HG02885 (cell line): ENCODE data around the gene C2orf78.
"Not testable (repeated sequence)": the region's sequence is repeated elsewhere in the genome, so short reads cannot be mapped to it uniquely, and the experiment has no call there.

ENCODE experiments used
- ATAC-seq: cut with Tn5 transposase; IDR thresholded peaks from one replicate; pipeline ENCODE4 v1.9.1; 2021; ENCODE audit warnings: mild to moderate bottlenecking; ENCODE audit not compliant: unreplicated experiment, poor library complexity

Gene C2orf78

GRCh38 chr2:73778867-73779466 is 5.0 kb upstream of the C2orf78 start:
- not testable (repeated sequence) for ATAC-seq

- ATAC-seq = peak; percentile 99
Measured at GRCh38 chr2:73779467-73780236, 4.3 kb upstream of the C2orf78 start, which contains the start of gene DUSP11. Gene DUSP11, minus strand, starts transcription at chr2:73780103. Its CDS starts 129 bp downstream, at chr2:73779974.

GRCh38 chr2:73780237-73780582 is 3.8 kb upstream of the C2orf78 start:
- ATAC-seq = no peak

- ATAC-seq = not testable (repeated sequence)
Measured at GRCh38 chr2:73783402-73783801, 581 bp upstream of the C2orf78 start.

GRCh38 chr2:73811878-73812277 is 27.9 kb downstream of the C2orf78 start:
- ATAC-seq = no peak

GRCh38 chr2:73812635-73813034 is 28.7 kb downstream of the C2orf78 start:
- no peak for ATAC-seq

GRCh38 chr2:73818296-73818695 is 34.3 kb downstream of the C2orf78 start:
- ATAC-seq = no peak

- peak; percentile 74 for ATAC-seq
Measured at GRCh38 chr2:73821227-73821626, 37.2 kb downstream of the C2orf78 start.

GRCh38 chr2:73821669-73822068 is 37.7 kb downstream of the C2orf78 start:
- ATAC-seq = no peak

- no peak for ATAC-seq
Measured at GRCh38 chr2:73822276-73822675, 38.3 kb downstream of the C2orf78 start.

GRCh38 chr2:73822991-73823390 is 39.0 kb downstream of the C2orf78 start:
- no peak for ATAC-seq

GRCh38 chr2:73823416-73823815 is 39.4 kb downstream of the C2orf78 start:
- ATAC-seq = no peak

- ATAC-seq = no peak
Measured at GRCh38 chr2:73823916-73824523, 40.0 kb downstream of the C2orf78 start.

GRCh38 chr2:73825408-73825807 is 41.4 kb downstream of the C2orf78 start:
- no peak for ATAC-seq

GRCh38 chr2:73827018-73827417 is 43.0 kb downstream of the C2orf78 start:
- no peak for ATAC-seq

- no peak for ATAC-seq
Measured at GRCh38 chr2:73827660-73828388, 43.8 kb downstream of the C2orf78 start.

- no peak for ATAC-seq
Measured at GRCh38 chr2:73828389-73828817, 44.4 kb downstream of the C2orf78 start.

GRCh38 chr2:73828818-73829570 is 45.0 kb downstream of the C2orf78 start, which contains the start of gene STAMBP:
Gene STAMBP, plus strand, starts transcription at chr2:73828961. Its CDS starts 1,896 bp downstream, at chr2:73830857.
- peak; percentile 90 for ATAC-seq

GRCh38 chr2:73830871-73831401 is 47.0 kb downstream of the C2orf78 start:
- ATAC-seq = no peak

GRCh38 chr2:73832930-73833329 is 48.9 kb downstream of the C2orf78 start:
- ATAC-seq = no peak
